Suprapubic skin (tissue), 4 donors: ENCODE data around the gene MINDY4. TPM values are rescaled to one million over a fixed set of nuclear protein-coding genes. Genes with fewer than 3 reads are reported as not detected.
"Not testable (repeated sequence)": the region's sequence is repeated elsewhere in the genome, so short reads cannot be mapped to it uniquely, and the experiment has no call there.

ENCODE experiments used
- DNase-seq, 2 donors: peaks; one replicate each; pipeline ENCODE4 v3.0.0-alpha.2; 2019; ENCODE audit warnings: low spot score in 2 of 2
- H3K27ac ChIP-seq: fragments of 200-600 bp; sonication (generic); one replicate; pipeline ENCODE4 v1.5.1; 2019
- H3K27me3 ChIP-seq: fragments of 200-600 bp; sonication (generic); one replicate; pipeline ENCODE4 v1.5.1; 2019
- H3K36me3 ChIP-seq: fragments of 200-600 bp; sonication (generic); one replicate; pipeline ENCODE4 v1.5.1; 2019
- H3K4me1 ChIP-seq: fragments of 200-600 bp; sonication (generic); one replicate; pipeline ENCODE4 v1.5.1; 2019
- H3K4me3 ChIP-seq: fragments of 200-600 bp; sonication (generic); one replicate; pipeline ENCODE4 v1.5.1; 2019; ENCODE audit warnings: mild to moderate bottlenecking
- H3K9me3 ChIP-seq: fragments of 200-600 bp; sonication (generic); one replicate; pipeline ENCODE4 v1.5.1; 2019
- CTCF ChIP-seq, 2 donors: fragments of 200-600 bp in 1 of 2; fragments of 450-650 bp in 1 of 2; sonication (generic) in 1 of 2; IDR thresholded peaks; one replicate each; pipeline ENCODE4 v1.5.1; 2016 to 2019; ENCODE audit warnings: antibody characterized with exemption in 2 of 2, mild to moderate bottlenecking in 1 of 2, moderate library complexity in 1 of 2
- EP300 ChIP-seq: sonication (generic); formaldehyde crosslinking; IDR thresholded peaks from one replicate; pipeline ENCODE4 v1.6.1; 2017; ENCODE audit warnings: antibody characterized with exemption
- POLR2A ChIP-seq, 2 donors: fragments of 450-650 bp; IDR thresholded peaks; one replicate each; pipeline ENCODE4 v1.6.1; 2017; ENCODE audit warnings: antibody characterized with exemption in 2 of 2, mild to moderate bottlenecking in 2 of 2, moderate library complexity in 2 of 2
- POLR2AphosphoS5 ChIP-seq, 3 donors: sonication (generic); formaldehyde crosslinking; IDR thresholded peaks; one replicate each; pipeline ENCODE4 v1.6.1; 2017; ENCODE audit warnings: antibody characterized with exemption in 3 of 3
- WGBS: methylation state at CpG from one replicate; pipeline ENCODE4 v1.1.5; 2018; 5-methylcytosine and 5-hydroxymethylcytosine counted together
- total RNA-seq, 4 donors: library from RNA; depleted of rRNA; stranded (reverse); fragments of >200 nt; gene quantifications; one replicate each; pipeline ENCODE4 v1.1.0, GENCODE V29; 2016

Gene MINDY4
- total RNA-seq, 4 donors from 2014 or later = 4.6 to 10.5 (median 6.1) TPM

GRCh38 chr7:30800785-30801252 lies 29.6 kb downstream of the MINDY4 start:
- no peak for DNase-seq

GRCh38 chr7:30802812-30803211 lies 31.6 kb downstream of the MINDY4 start:
- Histone ChIP-seq H3K27me3 (no peaks in the 10 kb centered on the region), H3K4me3 (no peak overlapping the region), H3K36me3 (no peaks in the 10 kb centered on the region), H3K4me1 (peaks cover 38% of the 10 kb centered on the region), H3K27ac (no peak overlapping the region), H3K9me3 (no peaks in the 10 kb centered on the region)
- no peak for TF ChIP-seq POLR2A (IDR thresholded peaks at IDR 0.05)
- TF ChIP-seq EP300 = no peak
- no peak for TF ChIP-seq POLR2AphosphoS5 (IDR thresholded peaks at IDR 0.05)
- TF ChIP-seq CTCF (IDR thresholded peaks at IDR 0.05) = no peak
- WGBS = 97% methylated on average over 4 of the region's 4 CpGs
- DNase-seq = no peak

More at GRCh38 chr7:30800785-30801252, 29.6 kb downstream of the MINDY4 start:
- Histone ChIP-seq H3K27me3 (no peaks in the 10 kb centered on the region), H3K4me3 (no peak overlapping the region), H3K4me1 (peaks cover 38% of the 10 kb centered on the region), H3K36me3 (no peaks in the 10 kb centered on the region), H3K27ac (no peak overlapping the region), H3K9me3 (no peaks in the 10 kb centered on the region)
- peak; percentile 55 to 68 for TF ChIP-seq CTCF (IDR thresholded peaks at IDR 0.05)
- no peak for TF ChIP-seq POLR2AphosphoS5 (IDR thresholded peaks at IDR 0.05)
- no peak for TF ChIP-seq POLR2A (IDR thresholded peaks at IDR 0.05)
- no peak for TF ChIP-seq EP300
- 40% methylated on average over 6 of the region's 6 CpGs for WGBS

- H3K4me3 ChIP-seq = no peak overlapping the region
- H3K36me3 ChIP-seq = no peaks in the 10 kb centered on the region
- DNase-seq = no peak
- no peak overlapping the region for H3K27ac ChIP-seq
- H3K4me1 ChIP-seq = peaks cover 34% of the 10 kb centered on the region
- H3K9me3 ChIP-seq = no peaks in the 10 kb centered on the region
- H3K27me3 ChIP-seq = no peaks in the 10 kb centered on the region
- WGBS = 42% methylated on average over 3 of the region's 3 CpGs
- TF ChIP-seq POLR2AphosphoS5 (IDR thresholded peaks at IDR 0.05) (no peak), POLR2A (IDR thresholded peaks at IDR 0.05) (no peak), CTCF (IDR thresholded peaks at IDR 0.05) (no peak), EP300 (no peak)
Measured at GRCh38 chr7:30804078-30804661, 33.0 kb downstream of the MINDY4 start.

- 83% methylated on average over 9 of the region's 9 CpGs for WGBS
- Histone ChIP-seq H3K4me3 (no peak overlapping the region), H3K27me3 (no peaks in the 10 kb centered on the region), H3K36me3 (no peaks in the 10 kb centered on the region), H3K27ac (no peak overlapping the region), H3K9me3 (no peaks in the 10 kb centered on the region), H3K4me1 (peaks cover 27% of the 10 kb centered on the region)
- TF ChIP-seq EP300 (no peak), CTCF (IDR thresholded peaks at IDR 0.05) (no peak), POLR2A (IDR thresholded peaks at IDR 0.05) (no peak), POLR2AphosphoS5 (IDR thresholded peaks at IDR 0.05) (no peak)
- DNase-seq = no peak
Measured at GRCh38 chr7:30805081-30805691, 34.0 kb downstream of the MINDY4 start.

- no peak for DNase-seq
- Histone ChIP-seq H3K4me1 (peaks cover 23% of the 10 kb centered on the region), H3K27me3 (no peaks in the 10 kb centered on the region), H3K36me3 (no peaks in the 10 kb centered on the region), H3K27ac (no peak overlapping the region), H3K4me3 (no peak overlapping the region), H3K9me3 (no peaks in the 10 kb centered on the region)
- WGBS = 90% methylated on average over 6 of the region's 6 CpGs
- no peak for TF ChIP-seq POLR2A (IDR thresholded peaks at IDR 0.05)
- TF ChIP-seq EP300 = no peak
- TF ChIP-seq CTCF (IDR thresholded peaks at IDR 0.05) = no peak
- TF ChIP-seq POLR2AphosphoS5 (IDR thresholded peaks at IDR 0.05) = no peak
Measured at GRCh38 chr7:30805931-30806330, 34.7 kb downstream of the MINDY4 start.

GRCh38 chr7:30807477-30807876 lies 36.3 kb downstream of the MINDY4 start:
- DNase-seq, H3K36me3 ChIP-seq, H3K27ac ChIP-seq, H3K27me3 ChIP-seq, H3K9me3 ChIP-seq, H3K4me3 ChIP-seq: not testable (repeated sequence)
- H3K4me1 ChIP-seq = peaks cover 19% of the 10 kb centered on the region
- WGBS = 98% methylated on average over 8 of the region's 8 CpGs

- not testable (repeated sequence) for H3K9me3 ChIP-seq, H3K4me3 ChIP-seq, H3K27me3 ChIP-seq, H3K36me3 ChIP-seq, H3K27ac ChIP-seq, DNase-seq
- 98% methylated on average over 5 of the region's 13 CpGs for WGBS
- H3K4me1 ChIP-seq = peaks cover 19% of the 10 kb centered on the region
Measured at GRCh38 chr7:30807941-30808340, 36.7 kb downstream of the MINDY4 start.
